Left ventricle myocardium inferior (tissue), 1 donor: ENCODE data around the gene CEP41. TPM values are rescaled to one million over a fixed set of nuclear protein-coding genes. Genes with fewer than 3 reads are reported as not detected.

Experiments used
- DNase-seq: peaks from one replicate; pipeline ENCODE4 v3.0.0-alpha.2; 2020
- H3K27ac ChIP-seq: fragments of 200-600 bp; replicated peaks from 2 replicates; pipeline ENCODE4 v1.8.0; 2021
- H3K27me3 ChIP-seq: fragments of 200-600 bp; 2 replicates; pipeline ENCODE4 v1.8.0; 2021; ENCODE audit warnings: low read depth
- H3K36me3 ChIP-seq: fragments of 200-600 bp; 2 replicates; pipeline ENCODE4 v1.8.0; 2021
- H3K4me1 ChIP-seq: fragments of 200-600 bp; 2 replicates; pipeline ENCODE4 v1.8.0; 2021
- H3K4me3 ChIP-seq: fragments of 200-600 bp; 2 replicates; pipeline ENCODE4 v1.8.0; 2021; ENCODE audit warnings: mild to moderate bottlenecking, moderate library complexity
- H3K9me3 ChIP-seq: fragments of 200-600 bp; replicated peaks from 2 replicates; pipeline ENCODE4 v1.8.0; 2021
- CTCF ChIP-seq: fragments of 200-600 bp; IDR thresholded peaks from 2 replicates; pipeline ENCODE4 v1.8.0; 2021; ENCODE audit warnings: antibody characterized with exemption, mild to moderate bottlenecking, borderline replicate concordance
- intact Hi-C: fragments of 100-400 bp; cut with micrococcal nuclease; formaldehyde crosslinking; loops from one replicate; pipeline ENCODE4 v1.11.0; 2022
- total RNA-seq: library from RNA; stranded (reverse); fragmentation: NEBNext Ultra II Directional; extraction: Animal tissue kit (Norgen Biotek cat#: 25700); gene quantifications from one replicate; pipeline ENCODE4 v1.2.1, GENCODE V29; 2021
- donor health status: DM: no; HTN: yes; CAD: no; lungs with severe emphysema.

The CEP41 gene
- total RNA-seq, 1 donor from 2014 or later = 5.8 TPM

GRCh38 chr7:130473289-130473688, 32.5 kb upstream of the CEP41 start:
- peaks cover 4% of the 10 kb centered on the region for H3K27me3 ChIP-seq
- H3K27ac ChIP-seq = no peak overlapping the region
- intact Hi-C loops = no loop called here

GRCh38 chr7:130471974-130472373, 31.2 kb upstream of the CEP41 start:
- no peak overlapping the region for H3K27ac ChIP-seq
- H3K9me3 ChIP-seq = peaks cover under 1% of the 10 kb centered on the region
- no peaks in the 10 kb centered on the region for H3K4me1 ChIP-seq
- no peak for TF ChIP-seq CTCF
- H3K27me3 ChIP-seq = peaks cover 4% of the 10 kb centered on the region
- DNase-seq = no peak
- H3K36me3 ChIP-seq = no peaks in the 10 kb centered on the region
- intact Hi-C loops = no loop called here
- no peak overlapping the region for H3K4me3 ChIP-seq

More at GRCh38 chr7:130473289-130473688, 32.5 kb upstream of the CEP41 start:
- no peak for TF ChIP-seq CTCF
- no peaks in the 10 kb centered on the region for H3K36me3 ChIP-seq
- no peaks in the 10 kb centered on the region for H3K4me1 ChIP-seq
- H3K4me3 ChIP-seq = no peak overlapping the region
- no peak for DNase-seq
- peaks cover 14% of the 10 kb centered on the region for H3K9me3 ChIP-seq

- Histone ChIP-seq H3K27me3 (peaks cover 4% of the 10 kb centered on the region), H3K4me1 (no peaks in the 10 kb centered on the region), H3K36me3 (no peaks in the 10 kb centered on the region), H3K9me3 (peaks cover 13% of the 10 kb centered on the region), H3K4me3 (no peak overlapping the region), H3K27ac (no peak overlapping the region)
- no peak for DNase-seq
- no peak for TF ChIP-seq CTCF
- intact Hi-C loops = no loop called here
These were observed 27.8 kb upstream of the CEP41 start for GRCh38 chr7:130468612-130469011.

GRCh38 chr7:130463553-130464434, 23.0 kb upstream of the CEP41 start:
- H3K4me3 ChIP-seq = no peak overlapping the region
- intact Hi-C loops = no loop called here
- no peak for TF ChIP-seq CTCF
- peaks cover 1% of the 10 kb centered on the region for H3K27me3 ChIP-seq
- H3K27ac ChIP-seq = no peak overlapping the region
- H3K36me3 ChIP-seq = no peaks in the 10 kb centered on the region
- no peaks in the 10 kb centered on the region for H3K4me1 ChIP-seq
- no peak for DNase-seq
- peaks cover 31% of the 10 kb centered on the region for H3K9me3 ChIP-seq

GRCh38 chr7:130461272-130461671, 20.5 kb upstream of the CEP41 start:
- H3K4me1 ChIP-seq = no peaks in the 10 kb centered on the region
- no peak overlapping the region for H3K27ac ChIP-seq
- no peak overlapping the region for H3K4me3 ChIP-seq
- H3K36me3 ChIP-seq = no peaks in the 10 kb centered on the region
- no peak for TF ChIP-seq CTCF
- intact Hi-C loops = no loop called here
- no peaks in the 10 kb centered on the region for H3K27me3 ChIP-seq
- no peak for DNase-seq
- H3K9me3 ChIP-seq = peaks cover 33% of the 10 kb centered on the region
